ENCODE measurements around the gene MBP.

Gene MBP

DNA sequence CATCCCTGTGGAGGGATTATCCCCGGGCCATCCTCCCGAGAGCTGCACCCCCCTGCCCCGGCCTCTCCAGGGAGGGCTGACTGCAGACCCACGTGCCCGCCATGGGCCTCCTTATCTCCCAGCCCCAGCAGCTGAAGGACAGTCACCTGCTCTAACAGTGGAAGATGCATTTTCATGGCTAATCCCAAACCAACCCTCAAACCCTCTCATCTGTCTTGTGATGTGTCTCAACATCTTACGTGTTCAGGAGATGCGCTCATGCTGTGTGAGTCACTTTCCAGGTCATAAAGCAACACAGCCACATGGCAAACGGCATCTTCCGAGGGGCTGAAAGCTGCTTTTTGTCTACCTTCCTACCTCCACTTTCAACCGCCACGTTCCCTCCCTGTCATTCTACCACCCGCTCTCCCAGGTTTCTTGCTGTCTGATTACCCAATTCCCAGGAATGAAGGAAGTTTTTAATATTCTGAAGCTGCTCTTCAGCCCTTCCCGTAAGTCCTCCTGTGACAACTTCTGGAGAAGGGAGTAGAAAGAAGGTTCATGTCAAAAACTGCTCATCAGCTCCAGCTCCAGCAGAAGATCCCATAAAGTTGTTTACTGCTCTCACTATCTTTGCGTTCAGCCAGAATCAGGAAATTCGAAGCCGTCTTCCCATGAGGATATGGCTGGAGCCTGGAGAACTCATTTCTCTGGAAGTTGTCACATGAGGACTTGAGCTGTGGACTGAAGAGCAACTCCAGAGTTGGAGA is 54.5 kb downstream of the MBP start:
- TF ChIP-seq, protein P1, sequence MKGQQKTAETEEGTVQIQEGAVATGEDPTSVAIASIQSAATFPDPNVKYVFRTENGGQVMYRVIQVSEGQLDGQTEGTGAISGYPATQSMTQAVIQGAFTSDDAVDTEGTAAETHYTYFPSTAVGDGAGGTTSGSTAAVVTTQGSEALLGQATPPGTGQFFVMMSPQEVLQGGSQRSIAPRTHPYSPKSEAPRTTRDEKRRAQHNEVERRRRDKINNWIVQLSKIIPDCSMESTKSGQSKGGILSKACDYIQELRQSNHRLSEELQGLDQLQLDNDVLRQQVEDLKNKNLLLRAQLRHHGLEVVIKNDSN (IDR thresholded peaks at IDR 0.05), result no peak
- no peak for TF ChIP-seq EGR1 (IDR thresholded peaks at IDR 0.05)
- TF ChIP-seq TAF1 (IDR thresholded peaks at IDR 0.05; ENCODE audit: low read depth), result no peak
- TF ChIP-seq TEAD4 (IDR thresholded peaks at IDR 0.05), result no peak
- TF ChIP-seq ZBTB7A (IDR thresholded peaks at IDR 0.05; ENCODE audit: low read depth), result no peak
- no peak for TF ChIP-seq CEBPB (IDR thresholded peaks at IDR 0.05)
- TF ChIP-seq NFIC (IDR thresholded peaks at IDR 0.05), result no peak
- no peak for TF ChIP-seq REST (IDR thresholded peaks at IDR 0.05; ENCODE audit: low read depth)
- no peak for TF ChIP-seq FOXM1 (IDR thresholded peaks at IDR 0.05; ENCODE audit: borderline replicate concordance, low read depth)
- no peak for TF ChIP-seq EP300 (IDR thresholded peaks at IDR 0.05; ENCODE audit: borderline replicate concordance)
- no peak for TF ChIP-seq MAX (IDR thresholded peaks at IDR 0.05)
- TF ChIP-seq RAD21 (IDR thresholded peaks at IDR 0.05; ENCODE audit: low read depth), result no peak
- TF ChIP-seq TCF12 (IDR thresholded peaks at IDR 0.05; ENCODE audit: low read depth), result no peak
- TF ChIP-seq CREB1 (IDR thresholded peaks at IDR 0.05; ENCODE audit: low read depth), result no peak
- TF ChIP-seq YY1 (IDR thresholded peaks at IDR 0.05; ENCODE audit: low read depth), result no peak

- TF ChIP-seq ZBTB7A (IDR thresholded peaks at IDR 0.05; ENCODE audit: low read depth) (no peak), MAX (IDR thresholded peaks at IDR 0.05) (no peak), TAF1 (IDR thresholded peaks at IDR 0.05; ENCODE audit: low read depth) (no peak), RAD21 (IDR thresholded peaks at IDR 0.05; ENCODE audit: low read depth) (no peak), YY1 (IDR thresholded peaks at IDR 0.05; ENCODE audit: low read depth) (no peak), TEAD4 (IDR thresholded peaks at IDR 0.05) (no peak), TCF12 (IDR thresholded peaks at IDR 0.05; ENCODE audit: low read depth) (no peak), CREB1 (IDR thresholded peaks at IDR 0.05; ENCODE audit: low read depth) (no peak), CEBPB (IDR thresholded peaks at IDR 0.05) (no peak), FOXM1 (IDR thresholded peaks at IDR 0.05; ENCODE audit: borderline replicate concordance, low read depth) (no peak)
- TF ChIP-seq, protein P1 (IDR thresholded peaks at IDR 0.05), result no peak
These were observed 55.2 kb downstream of the MBP start for GRCh38 chr18:77077401-77077800.

GRCh38 chr18:77076111-77076510 is 56.5 kb downstream of the MBP start:
- TF ChIP-seq TCF12 (IDR thresholded peaks at IDR 0.05; ENCODE audit: low read depth) (no peak), RAD21 (IDR thresholded peaks at IDR 0.05; ENCODE audit: low read depth) (no peak), MAX (IDR thresholded peaks at IDR 0.05) (no peak), TAF1 (IDR thresholded peaks at IDR 0.05; ENCODE audit: low read depth) (no peak), TEAD4 (IDR thresholded peaks at IDR 0.05) (no peak), YY1 (IDR thresholded peaks at IDR 0.05; ENCODE audit: low read depth) (no peak)
- TF ChIP-seq, protein P1 (IDR thresholded peaks at IDR 0.05), result no peak

- TF ChIP-seq, protein P1 (IDR thresholded peaks at IDR 0.05), result no peak
- TF ChIP-seq RAD21 (IDR thresholded peaks at IDR 0.05; ENCODE audit: low read depth) (no peak), TAF1 (IDR thresholded peaks at IDR 0.05; ENCODE audit: low read depth) (no peak), CREB1 (IDR thresholded peaks at IDR 0.05; ENCODE audit: low read depth) (no peak), MAX (IDR thresholded peaks at IDR 0.05) (no peak), TCF12 (IDR thresholded peaks at IDR 0.05; ENCODE audit: low read depth) (no peak), TEAD4 (IDR thresholded peaks at IDR 0.05) (no peak), CEBPB (IDR thresholded peaks at IDR 0.05) (no peak), REST (IDR thresholded peaks at IDR 0.05; ENCODE audit: low read depth) (no peak), EGR1 (IDR thresholded peaks at IDR 0.05) (no peak), YY1 (IDR thresholded peaks at IDR 0.05; ENCODE audit: low read depth) (no peak), FOXM1 (IDR thresholded peaks at IDR 0.05; ENCODE audit: borderline replicate concordance, low read depth) (no peak), NFIC (IDR thresholded peaks at IDR 0.05) (no peak), EP300 (IDR thresholded peaks at IDR 0.05; ENCODE audit: borderline replicate concordance) (no peak), ZBTB7A (IDR thresholded peaks at IDR 0.05; ENCODE audit: low read depth) (no peak)
These were observed 58.2 kb downstream of the MBP start for GRCh38 chr18:77074431-77074830.
